ENCODE measurements around the gene ST3GAL2.

DNA sequence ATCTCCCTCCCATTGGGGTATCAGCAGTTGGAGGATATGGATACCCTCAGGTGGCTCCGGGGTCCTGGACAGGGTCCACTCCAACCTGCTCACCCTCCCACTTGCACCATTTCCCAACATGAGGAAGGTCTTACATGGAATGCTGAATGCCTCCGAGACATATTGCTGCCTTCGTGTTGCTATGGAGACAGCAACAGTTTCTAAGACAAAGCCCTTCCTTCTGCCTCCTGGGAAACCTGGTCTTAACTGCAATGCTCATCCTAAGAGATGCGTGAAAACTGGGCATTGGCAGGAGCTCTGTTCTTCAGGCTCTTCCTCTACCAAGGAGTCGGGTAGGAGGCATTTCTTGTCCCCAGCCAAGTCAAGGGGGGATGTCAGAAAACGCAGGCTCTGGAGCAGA lies 45.2 kb downstream of the ST3GAL2 start:
- TF ChIP-seq, protein P1, sequence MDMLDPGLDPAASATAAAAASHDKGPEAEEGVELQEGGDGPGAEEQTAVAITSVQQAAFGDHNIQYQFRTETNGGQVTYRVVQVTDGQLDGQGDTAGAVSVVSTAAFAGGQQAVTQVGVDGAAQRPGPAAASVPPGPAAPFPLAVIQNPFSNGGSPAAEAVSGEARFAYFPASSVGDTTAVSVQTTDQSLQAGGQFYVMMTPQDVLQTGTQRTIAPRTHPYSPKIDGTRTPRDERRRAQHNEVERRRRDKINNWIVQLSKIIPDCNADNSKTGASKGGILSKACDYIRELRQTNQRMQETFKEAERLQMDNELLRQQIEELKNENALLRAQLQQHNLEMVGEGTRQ (IDR thresholded peaks at IDR 0.05; ENCODE audit: low read depth, low read length): no peak
- TF ChIP-seq, protein P2, sequence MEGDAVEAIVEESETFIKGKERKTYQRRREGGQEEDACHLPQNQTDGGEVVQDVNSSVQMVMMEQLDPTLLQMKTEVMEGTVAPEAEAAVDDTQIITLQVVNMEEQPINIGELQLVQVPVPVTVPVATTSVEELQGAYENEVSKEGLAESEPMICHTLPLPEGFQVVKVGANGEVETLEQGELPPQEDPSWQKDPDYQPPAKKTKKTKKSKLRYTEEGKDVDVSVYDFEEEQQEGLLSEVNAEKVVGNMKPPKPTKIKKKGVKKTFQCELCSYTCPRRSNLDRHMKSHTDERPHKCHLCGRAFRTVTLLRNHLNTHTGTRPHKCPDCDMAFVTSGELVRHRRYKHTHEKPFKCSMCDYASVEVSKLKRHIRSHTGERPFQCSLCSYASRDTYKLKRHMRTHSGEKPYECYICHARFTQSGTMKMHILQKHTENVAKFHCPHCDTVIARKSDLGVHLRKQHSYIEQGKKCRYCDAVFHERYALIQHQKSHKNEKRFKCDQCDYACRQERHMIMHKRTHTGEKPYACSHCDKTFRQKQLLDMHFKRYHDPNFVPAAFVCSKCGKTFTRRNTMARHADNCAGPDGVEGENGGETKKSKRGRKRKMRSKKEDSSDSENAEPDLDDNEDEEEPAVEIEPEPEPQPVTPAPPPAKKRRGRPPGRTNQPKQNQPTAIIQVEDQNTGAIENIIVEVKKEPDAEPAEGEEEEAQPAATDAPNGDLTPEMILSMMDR (conservative IDR thresholded peaks at IDR 0.05; ENCODE audit: low read depth, low read length): no peak
- no peak for TF ChIP-seq SMC3 (IDR thresholded peaks at IDR 0.05; ENCODE audit: low read depth, low read length)
- no peak for TF ChIP-seq CEBPB (IDR thresholded peaks at IDR 0.05; ENCODE audit: low read depth, low read length)
- TF ChIP-seq POLR2A (IDR thresholded peaks at IDR 0.05; ENCODE audit: low read depth, low read length): no peak
- no peak for TF ChIP-seq RAD21 (IDR thresholded peaks at IDR 0.05; ENCODE audit: low read length)
- TF ChIP-seq MAFK (IDR thresholded peaks at IDR 0.05; ENCODE audit: low read depth, low read length): no peak
- TF ChIP-seq CHD1 (IDR thresholded peaks at IDR 0.05; ENCODE audit: low read depth, low read length): no peak
- no peak for TF ChIP-seq MXI1 (IDR thresholded peaks at IDR 0.05; ENCODE audit: borderline replicate concordance, low read depth, low read length)
- TF ChIP-seq BHLHE40 (IDR thresholded peaks at IDR 0.05; ENCODE audit: low read depth, low read length): no peak
- no peak for TF ChIP-seq MAZ (IDR thresholded peaks at IDR 0.05; ENCODE audit: borderline replicate concordance, low read depth, low read length)
- TF ChIP-seq ELK1 (IDR thresholded peaks at IDR 0.05; ENCODE audit: borderline replicate concordance, low read depth, low read length): no peak

All from IMR-90 (cell line).